Stimulated activated CD8-positive, alpha-beta memory T cell treated with anti-CD3 and anti-CD28 coated beads, Interleukin-12 subunit alpha, Interleukin-12 subunit beta, amount 100 ng/mL, for 4 hours (primary cell): ENCODE data around the gene TMEM229B.

Source experiments
- DNase-seq: peaks from one replicate; pipeline ENCODE4 v3.0.0-alpha.2; 2020; ENCODE audit warnings: low read depth

TMEM229B gene

GRCh38 chr14:67423424-67423823 lies 65.1 kb downstream of the TMEM229B start:
- DNase-seq = no peak

DNA sequence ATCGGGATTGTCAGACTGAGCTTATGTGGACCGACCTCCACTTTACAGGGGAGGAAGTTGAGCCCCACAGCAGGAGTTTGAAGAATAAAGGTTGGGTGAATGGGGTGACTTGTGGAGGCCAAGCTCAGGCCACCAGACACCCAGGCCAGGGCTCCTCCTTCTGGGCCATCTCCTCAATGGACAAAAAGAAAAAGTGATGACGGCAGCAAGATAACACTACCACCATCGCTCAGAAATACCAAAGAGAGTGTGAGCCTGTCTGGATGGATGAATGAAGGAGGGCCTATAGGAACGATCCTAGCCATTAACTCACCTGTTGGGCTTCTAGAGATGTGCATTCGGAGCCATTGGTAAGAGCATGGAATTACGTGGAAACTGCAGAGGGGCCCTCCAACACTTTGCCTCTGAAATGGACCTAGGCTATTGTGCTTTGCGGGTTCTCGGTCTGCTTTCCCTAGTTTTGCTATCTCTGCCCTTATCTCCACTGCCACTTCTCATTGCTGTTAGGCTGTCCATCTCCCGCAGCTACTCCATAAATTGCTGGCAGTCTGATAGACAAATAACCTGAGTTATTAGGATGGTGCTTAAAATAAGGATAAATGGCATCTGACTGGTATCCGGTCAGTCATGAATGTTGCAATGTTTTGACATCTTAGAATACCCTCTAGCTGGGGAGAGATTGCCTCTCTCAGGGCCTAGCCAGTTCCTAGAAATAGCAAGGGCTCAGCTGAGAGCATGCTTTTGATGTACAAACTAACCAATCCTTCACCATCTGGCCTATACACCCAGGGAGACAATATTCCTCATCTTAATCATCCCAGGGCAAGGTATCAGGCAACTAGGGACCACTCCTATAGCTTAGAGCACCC lies 66.9 kb downstream of the TMEM229B start:
- DNase-seq = no peak
